PC-9 (cell line): ENCODE data around the gene SH3PXD2A.

Experiments used
- CTCF ChIP-seq: fragments of 200-600 bp; sonication (generic); conservative IDR thresholded peaks from 2 replicates; pipeline ENCODE4 v1.6.1; 2017; ENCODE audit warnings: mixed run types, antibody characterized with exemption, mild to moderate bottlenecking, moderate library complexity
- EZH2 ChIP-seq: fragments of 200-600 bp; sonication (generic); IDR thresholded peaks from 2 replicates; pipeline ENCODE4 v1.8.0; 2017; ENCODE audit warnings: antibody characterized with exemption, low read depth

DNA sequence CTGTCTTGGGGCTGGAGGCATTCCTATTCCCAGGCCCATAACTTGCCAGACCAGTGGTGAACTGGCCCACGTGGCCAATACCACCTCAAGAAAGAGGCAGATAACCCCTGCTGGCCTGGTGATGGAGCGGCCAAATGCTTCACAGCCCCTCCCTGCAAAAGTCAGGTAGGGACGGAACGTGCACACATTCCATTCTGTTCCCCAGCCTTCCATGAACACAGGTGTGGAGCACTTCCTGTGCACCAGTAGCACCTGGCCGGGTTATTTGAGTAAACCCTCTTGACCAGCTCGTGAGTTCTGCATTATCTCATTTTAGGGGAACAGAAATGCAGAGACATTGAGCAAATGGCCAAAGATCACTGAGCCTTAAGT is 134.4 kb downstream of the SH3PXD2A start:
- TF ChIP-seq CTCF (no peak), EZH2 (no peak)
